AG04450 (cell line): ENCODE results near the gene MRPL30. TPM values are rescaled to one million over a fixed set of nuclear protein-coding genes. Genes with fewer than 3 reads are reported as not detected.

ENCODE experiments used
- CTCF ChIA-PET: fragments of 300-600, 350-600 bp; formaldehyde crosslinking; extraction: SDS; loops from one replicate; lab custom pipeline; 2022; ENCODE audit warnings: antibody characterized with exemption, inconsistent platforms; lab: Charles Lee
- POLR2A ChIA-PET: fragments of 350-600 bp; formaldehyde crosslinking; extraction: SDS; loops from one replicate; lab custom pipeline; 2021; ENCODE audit warnings: antibody characterized with exemption, inconsistent platforms; lab: Yijun Ruan, JAX
- DNase-seq: peaks from one replicate; pipeline ENCODE4 v3.0.0-alpha.2; 2011; ENCODE audit warnings: low read depth, low spot score
- H3K27ac ChIP-seq: one replicate; pipeline ENCODE4 v1.5.1; 2012; ENCODE audit warnings: low read depth, low read length, control low read depth
- H3K27me3 ChIP-seq: one replicate; pipeline ENCODE4 v1.6.0; 2012; ENCODE audit warnings: low read length; ENCODE audit not compliant: control insufficient read depth, insufficient read depth
- H3K4me3 ChIP-seq: 2 replicates; pipeline ENCODE4 v1.5.1; 2011; ENCODE audit warnings: mild to moderate bottlenecking, low read depth, low read length, control low read depth
- H3K9me3 ChIP-seq: 2 replicates; pipeline ENCODE4 v1.5.1; 2012; ENCODE audit warnings: low read length; ENCODE audit not compliant: control insufficient read depth, insufficient read depth
- CTCF ChIP-seq: IDR thresholded peaks from 2 replicates; pipeline ENCODE4 v1.5.1; 2011; ENCODE audit warnings: low read depth, low read length, control low read depth, inconsistent platforms
- polyA plus RNA-seq: library from polyadenylated mRNA; depleted of rRNA; stranded (reverse); fragments of >200 nt; gene quantifications from 2 replicates; pipeline ENCODE4 v1.2.3, GENCODE V29; 2011

Gene MRPL30
- polyA plus RNA-seq, 1 experiment = 38.3 TPM

GRCh38 chr2:99198103-99198841 is 17.3 kb downstream of the MRPL30 start:
- H3K27ac ChIP-seq = no peak overlapping the region
- no peak for DNase-seq
- TF ChIP-seq CTCF = no peak
- ChIA-PET CTCF (no interaction called here), POLR2A (no interaction called here)
- H3K27me3 ChIP-seq = no peaks in the 10 kb centered on the region
- no peaks in the 10 kb centered on the region for H3K9me3 ChIP-seq
- H3K4me3 ChIP-seq = no peak overlapping the region

GRCh38 chr2:99200076-99200800 is 19.3 kb downstream of the MRPL30 start:
- Histone ChIP-seq H3K27me3 (no peaks in the 10 kb centered on the region), H3K4me3 (no peak overlapping the region), H3K9me3 (peaks cover under 1% of the 10 kb centered on the region; the same call in 1 of the 2 replicates), H3K27ac (no peak overlapping the region)
- DNase-seq = no peak
- ChIA-PET CTCF (interaction anchor here (0.6 kb wide), 2 partner anchors 26 to 288 kb away, joined by 3 read pairs; no protein-coding TSS in a partner anchor), POLR2A (interaction anchor here (0.6 kb wide), 1 partner anchor 36 kb away, joined by 5 read pairs; no protein-coding TSS in a partner anchor)
- no peak for TF ChIP-seq CTCF

- no peaks in the 10 kb centered on the region for H3K27me3 ChIP-seq
- H3K27ac ChIP-seq = no peak overlapping the region
- ChIA-PET CTCF (no interaction called here), POLR2A (no interaction called here)
- H3K4me3 ChIP-seq = no peak overlapping the region
- DNase-seq = no peak
- peak; percentile 20; the same call in 1 of the 2 replicates for TF ChIP-seq CTCF
- peaks cover 5% of the 10 kb centered on the region; the same call in 1 of the 2 replicates for H3K9me3 ChIP-seq
Measured at GRCh38 chr2:99201959-99202678, 21.1 kb downstream of the MRPL30 start.

- H3K27ac ChIP-seq = no peak overlapping the region
- TF ChIP-seq CTCF = no peak
- no peak overlapping the region for H3K4me3 ChIP-seq
- ChIA-PET CTCF (no interaction called here), POLR2A (no interaction called here)
- DNase-seq = no peak
- no peaks in the 10 kb centered on the region for H3K27me3 ChIP-seq
- H3K9me3 ChIP-seq = peaks cover 5% of the 10 kb centered on the region; the same call in 1 of the 2 replicates
Measured at GRCh38 chr2:99205491-99205890, 24.5 kb downstream of the MRPL30 start.
